Astrocyte (in vitro differentiated cells and primary cell): ENCODE results near the gene HS3ST3A1. TPM values are rescaled to one million over a fixed set of nuclear protein-coding genes. Genes with fewer than 3 reads are reported as not detected.

Experiments used
- DNase-seq: peaks from one replicate; pipeline ENCODE4 v3.0.0-alpha.2; 2010; ENCODE audit warnings: low read depth
- FAIRE-seq: peaks from 2 replicates; lab custom pipeline; 2011; peaks lifted over from hg19 to GRCh38; lab: Jason Lieb, UNC
- H2AFZ ChIP-seq: 2 replicates; pipeline ENCODE4 v1.6.0; 2012; ENCODE audit warnings: low read depth, low read length, inconsistent platforms
- H3K27ac ChIP-seq: 2 replicates; pipeline ENCODE4 v1.5.1; 2011; ENCODE audit warnings: low read depth, low read length, inconsistent platforms
- H3K27me3 ChIP-seq: 2 replicates; pipeline ENCODE4 v1.6.0; 2011; ENCODE audit warnings: low read length, inconsistent platforms; ENCODE audit not compliant: insufficient read depth
- H3K36me3 ChIP-seq: 2 replicates; pipeline ENCODE4 v1.5.1; 2011; ENCODE audit warnings: low read length, inconsistent platforms; ENCODE audit not compliant: insufficient read depth
- H3K4me1 ChIP-seq: 2 replicates; pipeline ENCODE4 v1.5.1; 2011; ENCODE audit warnings: low read length, inconsistent platforms; ENCODE audit not compliant: insufficient read depth
- H3K4me2 ChIP-seq: 2 replicates; pipeline ENCODE4 v1.6.0; 2012; ENCODE audit warnings: low read length, inconsistent platforms
- H3K4me3 ChIP-seq: 2 replicates; pipeline ENCODE4 v1.5.1; 2011; ENCODE audit warnings: low read depth, mild to moderate bottlenecking, low read length, inconsistent platforms; ENCODE audit not compliant: insufficient read depth
- H3K79me2 ChIP-seq: 2 replicates; pipeline ENCODE4 v1.6.0; 2012; ENCODE audit warnings: mild to moderate bottlenecking, low read length, inconsistent platforms; ENCODE audit not compliant: insufficient read depth
- H3K9ac ChIP-seq: 2 replicates; pipeline ENCODE4 v1.6.0; 2012; ENCODE audit warnings: mild to moderate bottlenecking, low read length, inconsistent platforms
- H3K9me3 ChIP-seq: 2 replicates; pipeline ENCODE4 v1.5.1; 2012; ENCODE audit warnings: low read depth, mild to moderate bottlenecking, low read length, inconsistent platforms; ENCODE audit not compliant: insufficient read depth
- H4K20me1 ChIP-seq: 2 replicates; pipeline ENCODE4 v1.6.0; 2012; ENCODE audit warnings: low read length, inconsistent platforms; ENCODE audit not compliant: insufficient read depth
- H3K27ac Mint-ChIP-seq: one replicate; pipeline ENCODE4 v1.8.0; 2021; ENCODE audit warnings: mild to moderate bottlenecking, mixed read lengths; ENCODE audit not compliant: unreplicated experiment
- H3K27me3 Mint-ChIP-seq: one replicate; pipeline ENCODE4 v1.8.0; 2021; ENCODE audit warnings: low read depth, mixed read lengths; ENCODE audit not compliant: unreplicated experiment
- H3K36me3 Mint-ChIP-seq: one replicate; pipeline ENCODE4 v1.8.0; 2021; ENCODE audit warnings: low read depth, mixed read lengths; ENCODE audit not compliant: unreplicated experiment
- H3K4me1 Mint-ChIP-seq: one replicate; pipeline ENCODE4 v1.8.0; 2021; ENCODE audit warnings: low read depth, mixed read lengths; ENCODE audit not compliant: unreplicated experiment
- H3K4me3 Mint-ChIP-seq: one replicate; pipeline ENCODE4 v1.8.0; 2021; ENCODE audit warnings: mild to moderate bottlenecking, moderate library complexity, mixed read lengths; ENCODE audit not compliant: unreplicated experiment
- H3K9me3 Mint-ChIP-seq: one replicate; pipeline ENCODE4 v1.8.0; 2021; ENCODE audit warnings: mild to moderate bottlenecking, mixed read lengths; ENCODE audit not compliant: unreplicated experiment
- CTCF ChIP-seq: IDR thresholded peaks from 2 replicates; pipeline ENCODE4 v1.5.1; 2011; ENCODE audit warnings: low read depth, mild to moderate bottlenecking, inconsistent platforms, low read length, moderate library complexity; ENCODE audit not compliant: insufficient read depth
- EZH2 ChIP-seq: IDR thresholded peaks from 2 replicates; pipeline ENCODE4 v1.6.1; 2012; ENCODE audit warnings: mild to moderate bottlenecking, low read length, inconsistent platforms; ENCODE audit not compliant: insufficient read depth
- total RNA-seq: library from RNA; stranded (reverse); gene quantifications from 2 replicates; pipeline ENCODE4 v1.2.1, GENCODE V29; 2021

The HS3ST3A1 gene
- total RNA-seq, 1 donor from 2014 or later = 7.6 TPM

GRCh38 chr17:13544292-13544691 is 57.4 kb downstream of the HS3ST3A1 start:
- Mint-ChIP-seq H3K9me3 (peaks cover 5% of the 10 kb centered on the region), H3K27me3 (no peaks in the 10 kb centered on the region), H3K36me3 (peaks cover 19% of the 10 kb centered on the region), H3K4me3 (no peak overlapping the region), H3K4me1 (peaks cover 54% of the 10 kb centered on the region), H3K27ac (peak overlapping the region; percentile 93)
- TF ChIP-seq CTCF = no peak
- no peak for TF ChIP-seq EZH2
- no peaks in the 10 kb centered on the region for H3K9me3 ChIP-seq
- H3K9ac ChIP-seq = peak overlapping the region; percentile 56
- peak; percentile 99 for DNase-seq
- peak overlapping the region; percentile 47 for H3K4me2 ChIP-seq
- H3K4me1 ChIP-seq = peaks cover 53% of the 10 kb centered on the region
- no peaks in the 10 kb centered on the region for H3K27me3 ChIP-seq
- no peaks in the 10 kb centered on the region for H3K36me3 ChIP-seq
- peaks cover 50% of the 10 kb centered on the region for H3K79me2 ChIP-seq
- H2AFZ ChIP-seq = no peak overlapping the region
- FAIRE-seq = peak; percentile 96
- no peaks in the 10 kb centered on the region for H4K20me1 ChIP-seq
- H3K27ac ChIP-seq = peak overlapping the region; percentile 89
- H3K4me3 ChIP-seq = no peak overlapping the region

DNA sequence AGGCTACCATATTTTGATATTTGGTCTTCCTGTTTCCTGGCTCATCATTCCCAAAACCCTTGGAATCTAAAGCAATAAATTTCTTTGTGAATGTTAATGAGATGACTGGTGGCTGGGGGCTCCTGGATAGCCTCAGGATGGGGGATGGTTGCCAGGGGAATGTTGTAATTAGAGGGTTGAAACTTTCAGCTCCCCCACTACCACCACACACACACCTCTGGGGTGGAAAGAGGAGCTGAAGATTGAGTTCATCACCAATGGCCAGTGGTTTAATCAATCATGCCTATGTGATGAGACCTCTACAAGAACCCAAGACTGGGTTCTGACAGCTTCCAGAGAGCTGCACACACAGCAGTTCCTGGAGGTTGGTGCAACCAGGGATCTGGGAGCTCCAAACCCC is 59.1 kb downstream of the HS3ST3A1 start:
- peaks cover 12% of the 10 kb centered on the region for H3K36me3 Mint-ChIP-seq
- no peak overlapping the region for H3K4me3 Mint-ChIP-seq
- H3K9me3 Mint-ChIP-seq = peaks cover 3% of the 10 kb centered on the region
- Histone ChIP-seq H2AFZ (no peak overlapping the region), H3K27ac (peak overlapping the region; percentile 89), H3K9ac (no peak overlapping the region), H3K9me3 (peaks cover 4% of the 10 kb centered on the region), H3K4me2 (peak overlapping the region; percentile 15), H3K4me1 (peaks cover 59% of the 10 kb centered on the region), H3K79me2 (peaks cover 44% of the 10 kb centered on the region), H3K27me3 (no peaks in the 10 kb centered on the region), H4K20me1 (no peaks in the 10 kb centered on the region), H3K4me3 (no peak overlapping the region), H3K36me3 (peaks cover 4% of the 10 kb centered on the region)
- no peak for DNase-seq
- TF ChIP-seq EZH2 (no peak), CTCF (no peak)
- H3K4me1 Mint-ChIP-seq = peaks cover 65% of the 10 kb centered on the region
- FAIRE-seq = no peak
- no peak overlapping the region for H3K27ac Mint-ChIP-seq
- no peaks in the 10 kb centered on the region for H3K27me3 Mint-ChIP-seq

DNA sequence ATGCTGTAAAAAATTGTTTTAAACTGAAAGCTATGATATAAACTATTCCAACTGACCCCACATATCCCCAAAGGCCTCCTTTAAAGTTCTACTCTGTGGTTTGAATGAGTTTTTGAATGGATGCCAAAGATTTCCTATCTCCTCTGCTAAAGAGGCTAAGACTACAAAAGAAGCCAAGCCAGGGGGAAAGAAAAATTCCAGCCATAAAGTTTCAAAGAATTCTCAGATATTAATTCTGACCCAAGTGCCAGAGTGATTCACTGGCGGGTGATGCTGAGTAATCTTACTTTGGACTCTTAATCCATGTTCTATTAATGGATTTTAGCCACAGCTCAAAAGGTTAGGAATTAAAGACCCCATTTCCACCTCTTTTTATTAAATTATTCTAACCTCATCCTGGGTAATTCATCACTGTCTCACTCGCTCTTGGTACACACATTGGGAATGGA is 60.7 kb downstream of the HS3ST3A1 start:
- Histone ChIP-seq H3K9me3 (peaks cover 4% of the 10 kb centered on the region), H3K9ac (peak overlapping the region; percentile 83), H2AFZ (no peak overlapping the region), H3K27me3 (no peaks in the 10 kb centered on the region), H3K36me3 (peaks cover 4% of the 10 kb centered on the region), H3K4me1 (peaks cover 61% of the 10 kb centered on the region), H3K79me2 (peaks cover 40% of the 10 kb centered on the region), H3K27ac (peak overlapping the region; percentile 99), H4K20me1 (no peaks in the 10 kb centered on the region), H3K4me3 (peak overlapping the region; percentile 17), H3K4me2 (peak overlapping the region; percentile 80)
- Mint-ChIP-seq H3K4me1 (peaks cover 65% of the 10 kb centered on the region), H3K27ac (peak overlapping the region; percentile 91), H3K4me3 (no peak overlapping the region), H3K27me3 (no peaks in the 10 kb centered on the region), H3K9me3 (peaks cover 3% of the 10 kb centered on the region), H3K36me3 (peaks cover 11% of the 10 kb centered on the region)
- TF ChIP-seq CTCF (no peak), EZH2 (no peak)
- peak; percentile 98 for DNase-seq
- peak; percentile 80 for FAIRE-seq
